Esophagus squamous epithelium (tissue), 5 donors: ENCODE data around the gene NRG3. TPM values are rescaled to one million over a fixed set of nuclear protein-coding genes. Genes with fewer than 3 reads are reported as not detected.

Experiments
- DNase-seq: peaks from one replicate; lab custom pipeline; 2025; lab: John Stamatoyannopoulos, UW
- H3K27ac ChIP-seq, 4 donors: fragments of 200-600 bp; sonication (generic); one replicate each; pipeline ENCODE4 v1.5.1; 2016 to 2019; ENCODE audit warnings: mild to moderate bottlenecking in 1 of 4
- H3K27me3 ChIP-seq, 4 donors: fragments of 200-600 bp; sonication (generic); 1 replicate in 3 of 4; 2 replicates in 1 of 4; pipeline versions ENCODE4 v1.5.1 to v1.6.0; 2017 to 2021; ENCODE audit warnings: antibody characterized with exemption in 1 of 4
- H3K36me3 ChIP-seq, 3 donors: fragments of 200-600 bp; sonication (generic); one replicate each; pipeline ENCODE4 v1.5.1; 2016 to 2019
- H3K4me1 ChIP-seq, 3 donors: fragments of 200-600 bp; sonication (generic); one replicate each; pipeline ENCODE4 v1.5.1; 2017 to 2019
- H3K4me3 ChIP-seq, 4 donors: fragments of 200-600 bp; sonication (generic); 1 replicate in 3 of 4; 2 replicates in 1 of 4; pipeline ENCODE4 v1.5.1; 2016 to 2019; ENCODE audit warnings: mild to moderate bottlenecking in 2 of 4, moderate library complexity in 1 of 4
- H3K9me3 ChIP-seq, 3 donors: fragments of 200-600 bp; sonication (generic); one replicate each; pipeline ENCODE4 v1.5.1; 2016 to 2019
- CTCF ChIP-seq, 6 experiments: fragments of 450-650 bp in 4 of 6; fragments of 200-600 bp in 2 of 6; sonication (generic) in 2 of 6; IDR thresholded peaks; one replicate each; pipeline ENCODE4 v1.5.1; 2016 to 2019; ENCODE audit warnings: antibody characterized with exemption in 6 of 6, mild to moderate bottlenecking in 4 of 6, moderate library complexity in 4 of 6
- POLR2A ChIP-seq, 4 donors: fragments of 450-650 bp; IDR thresholded peaks; one replicate each; pipeline ENCODE4 v1.6.1; 2017; ENCODE audit warnings: antibody characterized with exemption in 4 of 4, mild to moderate bottlenecking in 4 of 4, moderate library complexity in 3 of 4
- WGBS, 2 donors: methylation state at CpG; one replicate each; pipeline ENCODE4 v1.1.5; 2018; 5-methylcytosine and 5-hydroxymethylcytosine counted together
- intact Hi-C: fragments of 100-400 bp; cut with DNase I; formaldehyde crosslinking; loops from one replicate; pipeline ENCODE4 v1.15.0; 2022
- total RNA-seq, 4 donors: library from RNA; depleted of rRNA; stranded (reverse); fragments of >200 nt; gene quantifications; one replicate each; pipeline ENCODE4 v1.1.0, GENCODE V29; 2016
- donor health status: DM: yes; HTN: yes; CAD: no.

The NRG3 gene
- total RNA-seq, 4 donors from 2014 or later = 0.19 TPM; not detected in 3

- H3K36me3 ChIP-seq = no peaks in the 10 kb centered on the region
- no peaks in the 10 kb centered on the region for H3K27me3 ChIP-seq
- no peak overlapping the region for H3K4me3 ChIP-seq
- no peak for DNase-seq
- 41 to 63% methylated on average over 4 of the region's 4 CpGs for WGBS, 2 donors
- H3K9me3 ChIP-seq = no peaks in the 10 kb centered on the region
- H3K4me1 ChIP-seq = no peaks in the 10 kb centered on the region
- TF ChIP-seq POLR2A (IDR thresholded peaks at IDR 0.05) (no peak), CTCF (IDR thresholded peaks at IDR 0.05) (no peak)
- intact Hi-C loops = no loop called here
- no peak overlapping the region for H3K27ac ChIP-seq
Measured at GRCh38 chr10:82162549-82163195, 287.7 kb downstream of the NRG3 start.

DNA sequence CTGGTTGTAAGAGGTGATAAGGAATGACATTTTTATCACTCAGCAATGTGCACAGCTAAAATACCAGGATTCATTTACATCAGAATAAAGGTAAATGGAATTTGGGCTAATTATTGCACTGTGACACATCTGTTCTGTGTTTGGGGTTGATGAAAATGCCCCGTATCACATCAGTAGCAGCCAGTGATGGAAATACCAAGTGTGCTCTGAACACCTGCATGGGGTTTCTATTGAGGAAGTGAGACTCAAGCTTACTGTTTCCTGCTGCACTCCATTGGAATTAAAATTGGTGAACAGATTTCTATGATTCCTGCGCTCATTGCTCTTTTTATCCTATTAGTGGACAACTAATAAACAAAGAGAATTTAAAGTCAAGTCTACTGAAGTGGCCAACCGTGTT lies 296.9 kb downstream of the NRG3 start:
- Histone ChIP-seq H3K36me3 (no peaks in the 10 kb centered on the region), H3K27ac (no peak overlapping the region), H3K4me1 (no peaks in the 10 kb centered on the region), H3K4me3 (no peak overlapping the region), H3K9me3 (no peaks in the 10 kb centered on the region), H3K27me3 (no peaks in the 10 kb centered on the region)
- intact Hi-C loops = no loop called here
- no peak for DNase-seq
- no peak for TF ChIP-seq CTCF (IDR thresholded peaks at IDR 0.05)
- no peak for TF ChIP-seq POLR2A (IDR thresholded peaks at IDR 0.05)
- WGBS, 2 donors = 78 to 84% methylated on average over 3 of the region's 3 CpGs

GRCh38 chr10:82176587-82176986 lies 301.6 kb downstream of the NRG3 start:
- intact Hi-C loops = no loop called here
- Histone ChIP-seq H3K27ac (no peak overlapping the region), H3K4me1 (no peaks in the 10 kb centered on the region), H3K9me3 (peaks cover 0 to 2% (median 0%) of the 10 kb centered on the region in 3 donors), H3K27me3 (no peaks in the 10 kb centered on the region), H3K4me3 (no peak overlapping the region), H3K36me3 (no peaks in the 10 kb centered on the region)
- no peak for TF ChIP-seq POLR2A (IDR thresholded peaks at IDR 0.05)
- no peak for TF ChIP-seq CTCF (IDR thresholded peaks at IDR 0.05)
- no peak for DNase-seq
- WGBS, 2 donors = 63 to 65% methylated on average over 3 of the region's 3 CpGs

DNA sequence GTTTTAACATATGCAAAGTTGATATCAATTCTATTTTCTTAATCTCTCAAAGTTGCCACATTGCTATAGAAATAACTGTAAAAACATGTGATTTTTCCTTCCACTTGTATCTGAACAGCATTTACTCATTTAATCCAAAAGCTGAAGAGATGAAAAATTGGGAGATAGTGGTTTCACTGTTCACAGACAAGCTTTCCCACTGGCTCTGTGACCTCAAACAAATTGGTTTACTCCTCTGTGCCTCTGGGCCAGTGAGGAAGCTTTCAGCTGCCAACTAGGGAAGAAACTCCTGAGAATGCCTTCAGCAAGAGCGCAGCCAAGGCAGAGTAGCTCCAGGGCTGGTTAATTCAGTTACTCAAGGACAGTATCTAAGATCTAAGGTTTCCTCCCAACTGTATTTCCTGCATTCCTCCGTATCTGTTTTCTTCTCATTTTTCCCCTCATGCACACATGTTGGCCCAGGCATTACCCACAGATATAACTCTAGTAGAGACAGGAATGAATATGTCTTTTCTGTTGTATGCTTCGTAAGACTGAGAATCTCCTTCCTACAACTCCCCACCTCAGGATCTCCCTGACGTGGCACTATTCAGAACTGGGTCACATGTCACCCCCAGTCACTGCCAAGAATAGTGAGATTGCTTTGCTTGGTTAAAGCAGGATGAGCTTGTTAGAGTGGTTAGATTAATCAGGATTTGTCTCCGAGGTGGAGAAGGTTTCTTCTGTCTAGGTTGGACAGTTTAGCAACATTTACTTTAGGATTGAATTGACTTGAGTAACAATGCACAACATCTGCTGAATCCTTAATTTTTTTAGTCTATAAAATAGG lies 315.7 kb downstream of the NRG3 start:
- no peaks in the 10 kb centered on the region for H3K27me3 ChIP-seq
- intact Hi-C loops = no loop called here
- DNase-seq = no peak
- H3K4me3 ChIP-seq = no peak overlapping the region
- TF ChIP-seq POLR2A (IDR thresholded peaks at IDR 0.05) (no peak), CTCF (IDR thresholded peaks at IDR 0.05) (no peak)
- no peaks in the 10 kb centered on the region for H3K36me3 ChIP-seq
- no peaks in the 10 kb centered on the region for H3K4me1 ChIP-seq
- WGBS, 2 donors = 33 to 44% methylated on average over 5 of the region's 5 CpGs
- H3K9me3 ChIP-seq = no peaks in the 10 kb centered on the region
- H3K27ac ChIP-seq = no peak overlapping the region

GRCh38 chr10:82191653-82192052 lies 316.7 kb downstream of the NRG3 start:
- Histone ChIP-seq H3K4me1 (no peaks in the 10 kb centered on the region), H3K9me3 (no peaks in the 10 kb centered on the region), H3K36me3 (no peaks in the 10 kb centered on the region), H3K4me3 (no peak overlapping the region), H3K27me3 (no peaks in the 10 kb centered on the region), H3K27ac (no peak overlapping the region)
- intact Hi-C loops = no loop called here
- TF ChIP-seq CTCF (IDR thresholded peaks at IDR 0.05) (no peak), POLR2A (IDR thresholded peaks at IDR 0.05) (no peak)
- DNase-seq = no peak
- WGBS, 2 donors = 61 to 63% methylated on average over 2 of the region's 2 CpGs
